Astrocyte (in vitro differentiated cells and primary cell): Measurements from ENCODE around the gene SLC7A9. TPM values are rescaled to one million over a fixed set of nuclear protein-coding genes. Genes with fewer than 3 reads are reported as not detected.

Experiments used
- DNase-seq: peaks from one replicate; pipeline ENCODE4 v3.0.0-alpha.2; 2010; ENCODE audit warnings: low read depth
- FAIRE-seq: peaks from 2 replicates; lab custom pipeline; 2011; peaks lifted over from hg19 to GRCh38; lab: Jason Lieb, UNC
- H2AFZ ChIP-seq: 2 replicates; pipeline ENCODE4 v1.6.0; 2012; ENCODE audit warnings: low read depth, low read length, inconsistent platforms
- H3K27ac ChIP-seq: 2 replicates; pipeline ENCODE4 v1.5.1; 2011; ENCODE audit warnings: low read depth, low read length, inconsistent platforms
- H3K27me3 ChIP-seq: 2 replicates; pipeline ENCODE4 v1.6.0; 2011; ENCODE audit warnings: low read length, inconsistent platforms; ENCODE audit not compliant: insufficient read depth
- H3K36me3 ChIP-seq: 2 replicates; pipeline ENCODE4 v1.5.1; 2011; ENCODE audit warnings: low read length, inconsistent platforms; ENCODE audit not compliant: insufficient read depth
- H3K4me1 ChIP-seq: 2 replicates; pipeline ENCODE4 v1.5.1; 2011; ENCODE audit warnings: low read length, inconsistent platforms; ENCODE audit not compliant: insufficient read depth
- H3K4me2 ChIP-seq: 2 replicates; pipeline ENCODE4 v1.6.0; 2012; ENCODE audit warnings: low read length, inconsistent platforms
- H3K4me3 ChIP-seq: 2 replicates; pipeline ENCODE4 v1.5.1; 2011; ENCODE audit warnings: low read depth, mild to moderate bottlenecking, low read length, inconsistent platforms; ENCODE audit not compliant: insufficient read depth
- H3K79me2 ChIP-seq: 2 replicates; pipeline ENCODE4 v1.6.0; 2012; ENCODE audit warnings: mild to moderate bottlenecking, low read length, inconsistent platforms; ENCODE audit not compliant: insufficient read depth
- H3K9ac ChIP-seq: 2 replicates; pipeline ENCODE4 v1.6.0; 2012; ENCODE audit warnings: mild to moderate bottlenecking, low read length, inconsistent platforms
- H3K9me3 ChIP-seq: 2 replicates; pipeline ENCODE4 v1.5.1; 2012; ENCODE audit warnings: low read depth, mild to moderate bottlenecking, low read length, inconsistent platforms; ENCODE audit not compliant: insufficient read depth
- H4K20me1 ChIP-seq: 2 replicates; pipeline ENCODE4 v1.6.0; 2012; ENCODE audit warnings: low read length, inconsistent platforms; ENCODE audit not compliant: insufficient read depth
- H3K27ac Mint-ChIP-seq: one replicate; pipeline ENCODE4 v1.8.0; 2021; ENCODE audit warnings: mild to moderate bottlenecking, mixed read lengths; ENCODE audit not compliant: unreplicated experiment
- H3K27me3 Mint-ChIP-seq: one replicate; pipeline ENCODE4 v1.8.0; 2021; ENCODE audit warnings: low read depth, mixed read lengths; ENCODE audit not compliant: unreplicated experiment
- H3K36me3 Mint-ChIP-seq: one replicate; pipeline ENCODE4 v1.8.0; 2021; ENCODE audit warnings: low read depth, mixed read lengths; ENCODE audit not compliant: unreplicated experiment
- H3K4me1 Mint-ChIP-seq: one replicate; pipeline ENCODE4 v1.8.0; 2021; ENCODE audit warnings: low read depth, mixed read lengths; ENCODE audit not compliant: unreplicated experiment
- H3K4me3 Mint-ChIP-seq: one replicate; pipeline ENCODE4 v1.8.0; 2021; ENCODE audit warnings: mild to moderate bottlenecking, moderate library complexity, mixed read lengths; ENCODE audit not compliant: unreplicated experiment
- H3K9me3 Mint-ChIP-seq: one replicate; pipeline ENCODE4 v1.8.0; 2021; ENCODE audit warnings: mild to moderate bottlenecking, mixed read lengths; ENCODE audit not compliant: unreplicated experiment
- CTCF ChIP-seq: IDR thresholded peaks from 2 replicates; pipeline ENCODE4 v1.5.1; 2011; ENCODE audit warnings: low read depth, mild to moderate bottlenecking, inconsistent platforms, low read length, moderate library complexity; ENCODE audit not compliant: insufficient read depth
- EZH2 ChIP-seq: IDR thresholded peaks from 2 replicates; pipeline ENCODE4 v1.6.1; 2012; ENCODE audit warnings: mild to moderate bottlenecking, low read length, inconsistent platforms; ENCODE audit not compliant: insufficient read depth
- total RNA-seq: library from RNA; stranded (reverse); gene quantifications from 2 replicates; pipeline ENCODE4 v1.2.1, GENCODE V29; 2021

Gene SLC7A9
- total RNA-seq, 1 donor from 2014 or later = 0.45 TPM

GRCh38 chr19:32812571-32812970 is 57.0 kb downstream of the SLC7A9 start:
- Histone ChIP-seq H2AFZ (no peak overlapping the region), H3K4me1 (no peaks in the 10 kb centered on the region), H3K4me2 (no peak overlapping the region), H4K20me1 (no peaks in the 10 kb centered on the region), H3K9ac (no peak overlapping the region), H3K9me3 (peaks cover 3% of the 10 kb centered on the region), H3K27me3 (no peaks in the 10 kb centered on the region), H3K79me2 (no peaks in the 10 kb centered on the region), H3K27ac (no peak overlapping the region), H3K4me3 (no peak overlapping the region), H3K36me3 (no peaks in the 10 kb centered on the region)
- DNase-seq (no peak), FAIRE-seq (no peak)
- TF ChIP-seq EZH2 = no peak
- no peak overlapping the region for H3K27ac Mint-ChIP-seq
- no peak overlapping the region for H3K4me3 Mint-ChIP-seq
- H3K36me3 Mint-ChIP-seq = no peaks in the 10 kb centered on the region
- peaks cover 2% of the 10 kb centered on the region for H3K9me3 Mint-ChIP-seq
- no peaks in the 10 kb centered on the region for H3K4me1 Mint-ChIP-seq
- H3K27me3 Mint-ChIP-seq = peaks cover 38% of the 10 kb centered on the region

GRCh38 chr19:32812036-32812435 is 57.5 kb downstream of the SLC7A9 start:
- Histone ChIP-seq H2AFZ (no peak overlapping the region), H3K36me3 (no peaks in the 10 kb centered on the region), H3K27ac (no peak overlapping the region), H3K4me1 (no peaks in the 10 kb centered on the region), H3K9me3 (peaks cover 3% of the 10 kb centered on the region), H3K4me3 (no peak overlapping the region), H3K9ac (no peak overlapping the region), H3K27me3 (no peaks in the 10 kb centered on the region), H3K4me2 (no peak overlapping the region), H3K79me2 (no peaks in the 10 kb centered on the region), H4K20me1 (no peaks in the 10 kb centered on the region)
- no peak for DNase-seq
- Mint-ChIP-seq H3K36me3 (no peaks in the 10 kb centered on the region), H3K4me1 (no peaks in the 10 kb centered on the region), H3K27me3 (peaks cover 34% of the 10 kb centered on the region), H3K9me3 (peaks cover 2% of the 10 kb centered on the region), H3K27ac (no peak overlapping the region), H3K4me3 (no peak overlapping the region)
- no peak for TF ChIP-seq CTCF
- no peak for TF ChIP-seq EZH2
- FAIRE-seq = no peak

- Mint-ChIP-seq H3K4me3 (no peak overlapping the region), H3K9me3 (no peaks in the 10 kb centered on the region), H3K36me3 (no peaks in the 10 kb centered on the region), H3K27me3 (peaks cover 28% of the 10 kb centered on the region), H3K27ac (no peak overlapping the region), H3K4me1 (no peaks in the 10 kb centered on the region)
- TF ChIP-seq CTCF (no peak), EZH2 (no peak)
- FAIRE-seq = no peak
- H3K9ac ChIP-seq = no peak overlapping the region
- peaks cover 3% of the 10 kb centered on the region for H3K9me3 ChIP-seq
- H3K36me3 ChIP-seq = no peaks in the 10 kb centered on the region
- H3K79me2 ChIP-seq = no peaks in the 10 kb centered on the region
- H3K4me2 ChIP-seq = no peak overlapping the region
- DNase-seq = no peak
- no peak overlapping the region for H3K4me3 ChIP-seq
- no peaks in the 10 kb centered on the region for H3K4me1 ChIP-seq
- H3K27me3 ChIP-seq = no peaks in the 10 kb centered on the region
- no peaks in the 10 kb centered on the region for H4K20me1 ChIP-seq
- H3K27ac ChIP-seq = no peak overlapping the region
- H2AFZ ChIP-seq = no peak overlapping the region
These were observed 58.4 kb downstream of the SLC7A9 start for GRCh38 chr19:32811151-32811550.
